Cardiac muscle cell (in vitro differentiated cells and primary cell): ENCODE measurements around the gene KCNS1. TPM values are rescaled to one million over a fixed set of nuclear protein-coding genes. Genes with fewer than 3 reads are reported as not detected.

Source experiments
- DNase-seq, 2 donors: peaks; one replicate each; pipeline versions ENCODE4 v3.0.0 to v3.0.0-alpha.2; 2010 to 2017; ENCODE audit warnings: low read depth in 1 of 2, low spot score in 1 of 2
- H3K27ac ChIP-seq: fragments of 200-600 bp; sonication (generic); 2 replicates; pipeline ENCODE4 v1.5.1; 2016
- H3K27me3 ChIP-seq: fragments of 200-600 bp; sonication (generic); 2 replicates; pipeline ENCODE4 v1.6.0; 2016; ENCODE audit warnings: control low read depth
- H3K36me3 ChIP-seq: fragments of 200-600 bp; sonication (generic); 2 replicates; pipeline ENCODE4 v1.5.1; 2016; ENCODE audit warnings: control low read depth
- H3K4me1 ChIP-seq: fragments of 200-600 bp; sonication (generic); 2 replicates; pipeline ENCODE4 v1.8.1; 2017; ENCODE audit warnings: low read depth, mild to moderate bottlenecking, mixed run types
- H3K4me3 ChIP-seq: fragments of 200-600 bp; sonication (generic); 2 replicates; pipeline ENCODE4 v1.5.1; 2016; ENCODE audit warnings: mild to moderate bottlenecking
- H3K9me3 ChIP-seq: fragments of 200-600 bp; sonication (generic); 2 replicates; pipeline ENCODE4 v1.5.1; 2017; ENCODE audit warnings: low read depth, mild to moderate bottlenecking, control low read depth
- CTCF ChIP-seq: IDR thresholded peaks from 2 replicates; pipeline ENCODE4 v1.5.1; 2012; ENCODE audit warnings: low read depth, mild to moderate bottlenecking, low read length
- polyA plus RNA-seq: library from polyadenylated mRNA; unstranded; fragments of >200 nt; fragmentation: Nextera tagmentation; extraction: Ambion mirVana; gene quantifications from 2 replicates; pipeline ENCODE4 v1.2.1, GENCODE V29; 2016
- total RNA-seq: library from RNA; depleted of rRNA; stranded (reverse); fragments of >200 nt; gene quantifications from 2 replicates; pipeline ENCODE4 v1.2.3, GENCODE V29; 2016

Gene KCNS1
- total and polyA plus RNA-seq, 2 experiments from 2014 or later, result not detected

- H3K27me3 ChIP-seq, result no peaks in the 10 kb centered on the region
These were observed 15.1 kb downstream of the KCNS1 start for GRCh38 chr20:45085867-45086266.

GRCh38 chr20:45085289-45085688, 15.6 kb downstream of the KCNS1 start:
- no peak for TF ChIP-seq CTCF
- no peak overlapping the region for H3K4me3 ChIP-seq
- no peaks in the 10 kb centered on the region for H3K27me3 ChIP-seq
- no peaks in the 10 kb centered on the region for H3K36me3 ChIP-seq
- H3K27ac ChIP-seq, result no peak overlapping the region
- H3K4me1 ChIP-seq, result no peaks in the 10 kb centered on the region
- H3K9me3 ChIP-seq, result no peaks in the 10 kb centered on the region
- no peak for DNase-seq

More at GRCh38 chr20:45085867-45086266, 15.1 kb downstream of the KCNS1 start:
- Histone ChIP-seq H3K27ac (no peak overlapping the region), H3K4me1 (no peaks in the 10 kb centered on the region), H3K9me3 (no peaks in the 10 kb centered on the region), H3K4me3 (no peak overlapping the region), H3K36me3 (no peaks in the 10 kb centered on the region)
- DNase-seq, result no peak
- no peak for TF ChIP-seq CTCF

GRCh38 chr20:45083127-45083526, 17.8 kb downstream of the KCNS1 start:
- Histone ChIP-seq H3K27ac (no peak overlapping the region), H3K4me3 (no peak overlapping the region), H3K27me3 (no peaks in the 10 kb centered on the region), H3K36me3 (no peaks in the 10 kb centered on the region), H3K9me3 (no peaks in the 10 kb centered on the region), H3K4me1 (no peaks in the 10 kb centered on the region)
- TF ChIP-seq CTCF, result no peak
- no peak for DNase-seq

GRCh38 chr20:45082468-45082867, 18.5 kb downstream of the KCNS1 start:
- H3K9me3 ChIP-seq, result no peaks in the 10 kb centered on the region
- H3K4me1 ChIP-seq, result no peaks in the 10 kb centered on the region
- no peaks in the 10 kb centered on the region for H3K27me3 ChIP-seq
- H3K4me3 ChIP-seq, result no peak overlapping the region
- TF ChIP-seq CTCF, result no peak
- H3K27ac ChIP-seq, result no peak overlapping the region
- peaks cover 4% of the 10 kb centered on the region for H3K36me3 ChIP-seq
- no peak for DNase-seq

GRCh38 chr20:45080867-45081624, 19.9 kb downstream of the KCNS1 start:
- H3K4me3 ChIP-seq, result no peak overlapping the region
- H3K27me3 ChIP-seq, result no peaks in the 10 kb centered on the region
- TF ChIP-seq CTCF, result peak; percentile 60
- H3K36me3 ChIP-seq, result peaks cover 4% of the 10 kb centered on the region
- H3K27ac ChIP-seq, result no peak overlapping the region
- H3K9me3 ChIP-seq, result no peaks in the 10 kb centered on the region
- H3K4me1 ChIP-seq, result no peaks in the 10 kb centered on the region
- peak; percentile 3 to 44 for DNase-seq
